ENCODE measurements around the gene ARL5C.

GRCh38 chr17:39153599-39154051, 12.3 kb downstream of the ARL5C start:
- TF ChIP-seq, protein P1, sequence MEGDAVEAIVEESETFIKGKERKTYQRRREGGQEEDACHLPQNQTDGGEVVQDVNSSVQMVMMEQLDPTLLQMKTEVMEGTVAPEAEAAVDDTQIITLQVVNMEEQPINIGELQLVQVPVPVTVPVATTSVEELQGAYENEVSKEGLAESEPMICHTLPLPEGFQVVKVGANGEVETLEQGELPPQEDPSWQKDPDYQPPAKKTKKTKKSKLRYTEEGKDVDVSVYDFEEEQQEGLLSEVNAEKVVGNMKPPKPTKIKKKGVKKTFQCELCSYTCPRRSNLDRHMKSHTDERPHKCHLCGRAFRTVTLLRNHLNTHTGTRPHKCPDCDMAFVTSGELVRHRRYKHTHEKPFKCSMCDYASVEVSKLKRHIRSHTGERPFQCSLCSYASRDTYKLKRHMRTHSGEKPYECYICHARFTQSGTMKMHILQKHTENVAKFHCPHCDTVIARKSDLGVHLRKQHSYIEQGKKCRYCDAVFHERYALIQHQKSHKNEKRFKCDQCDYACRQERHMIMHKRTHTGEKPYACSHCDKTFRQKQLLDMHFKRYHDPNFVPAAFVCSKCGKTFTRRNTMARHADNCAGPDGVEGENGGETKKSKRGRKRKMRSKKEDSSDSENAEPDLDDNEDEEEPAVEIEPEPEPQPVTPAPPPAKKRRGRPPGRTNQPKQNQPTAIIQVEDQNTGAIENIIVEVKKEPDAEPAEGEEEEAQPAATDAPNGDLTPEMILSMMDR (IDR thresholded peaks at IDR 0.05) = peak in 3 of 4 donors; percentile 16 to 27 (median 16)
- no peak for TF ChIP-seq POLR2A (IDR thresholded peaks at IDR 0.05)
